Endothelial cell (in vitro differentiated cells): ENCODE measurements around the gene POU2AF1. TPM values are rescaled to one million over a fixed set of nuclear protein-coding genes. Genes with fewer than 3 reads are reported as not detected.
"Not testable (repeated sequence)": the region's sequence is repeated elsewhere in the genome, so short reads cannot be mapped to it uniquely, and the experiment has no call there.

Source experiments
- DNase-seq: peaks from one replicate; pipeline ENCODE4 v3.0.0; 2021; ENCODE audit warnings: low spot score
- H3K27ac Mint-ChIP-seq: one replicate; pipeline ENCODE4 v1.8.0; 2021; ENCODE audit warnings: mixed read lengths, inconsistent platforms; ENCODE audit not compliant: unreplicated experiment
- H3K27me3 Mint-ChIP-seq: one replicate; pipeline ENCODE4 v1.8.0; 2021; ENCODE audit warnings: mild to moderate bottlenecking, moderate library complexity, mixed read lengths, inconsistent platforms; ENCODE audit not compliant: unreplicated experiment
- H3K36me3 Mint-ChIP-seq: one replicate; pipeline ENCODE4 v1.8.0; 2021; ENCODE audit warnings: mild to moderate bottlenecking, low read depth, mixed read lengths, inconsistent platforms; ENCODE audit not compliant: unreplicated experiment
- H3K4me1 Mint-ChIP-seq: one replicate; pipeline ENCODE4 v1.8.0; 2021; ENCODE audit warnings: mild to moderate bottlenecking, mixed read lengths, inconsistent platforms; ENCODE audit not compliant: unreplicated experiment
- H3K4me3 Mint-ChIP-seq: one replicate; pipeline ENCODE4 v1.8.0; 2021; ENCODE audit warnings: mild to moderate bottlenecking, mixed read lengths, inconsistent platforms; ENCODE audit not compliant: unreplicated experiment
- H3K9me3 Mint-ChIP-seq: one replicate; pipeline ENCODE4 v1.8.0; 2021; ENCODE audit warnings: mixed read lengths, inconsistent platforms; ENCODE audit not compliant: unreplicated experiment
- total RNA-seq: library from RNA; stranded (reverse); fragmentation: NEBNext Ultra II Directional; extraction: Animal tissue kit (Norgen Biotek cat#: 25700); gene quantifications from one replicate; pipeline ENCODE4 v1.2.1, GENCODE V29; 2021; ENCODE audit not compliant: unreplicated experiment
- TF ChIP-seq, protein P1 (sequence below): fragments of 200-600 bp; sonication (generic); IDR thresholded peaks from one replicate; pipeline ENCODE4 v1.5.0; 2021; ENCODE audit warnings: antibody characterized with exemption; ENCODE audit not compliant: unreplicated experiment

POU2AF1 gene
- total RNA-seq, 1 donor from 2014 or later: not detected

DNA sequence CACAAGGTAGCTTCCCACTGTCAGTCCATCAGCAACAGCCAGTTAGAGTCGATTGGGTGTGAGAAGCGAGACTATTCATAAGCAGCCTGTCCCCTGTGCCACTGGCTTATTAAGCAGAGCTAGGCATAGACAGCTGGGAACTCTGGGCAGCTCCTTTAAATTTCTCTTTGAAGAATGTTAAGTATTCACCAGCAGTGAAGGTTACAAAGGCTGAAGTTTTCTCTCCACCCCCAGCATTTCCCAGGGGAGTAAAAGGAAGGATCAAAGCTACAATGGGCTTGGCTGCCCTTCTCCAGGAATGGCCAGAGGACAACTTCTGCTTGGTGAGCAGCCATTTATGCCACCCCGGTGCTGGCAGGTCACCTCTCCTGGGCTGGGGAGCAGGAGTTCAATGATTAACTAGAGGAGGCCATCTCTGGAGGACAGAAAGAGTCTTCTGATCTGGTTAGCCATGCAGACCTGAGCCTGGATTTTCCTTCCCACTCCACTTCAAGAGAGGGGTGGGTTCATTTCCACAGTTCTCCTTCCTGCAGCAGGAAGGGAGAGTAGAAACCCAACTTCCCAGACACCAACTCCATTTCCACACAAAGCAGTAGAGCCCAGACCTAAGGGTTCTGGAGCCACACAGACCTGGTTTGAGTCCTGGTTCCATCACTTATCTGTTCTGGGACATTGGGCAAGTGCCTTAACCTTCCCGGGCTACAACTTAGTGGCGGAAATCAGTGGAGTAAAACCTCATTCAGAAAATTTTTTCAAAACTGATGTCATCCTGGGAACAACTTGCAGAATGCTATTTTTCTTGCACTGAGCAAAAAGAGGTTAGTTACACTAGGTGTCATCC, 58.1 kb downstream of the POU2AF1 start:
- H3K4me3 Mint-ChIP-seq: no peak overlapping the region
- no peaks in the 10 kb centered on the region for H3K27me3 Mint-ChIP-seq
- H3K27ac Mint-ChIP-seq: no peak overlapping the region
- TF ChIP-seq, protein P1, sequence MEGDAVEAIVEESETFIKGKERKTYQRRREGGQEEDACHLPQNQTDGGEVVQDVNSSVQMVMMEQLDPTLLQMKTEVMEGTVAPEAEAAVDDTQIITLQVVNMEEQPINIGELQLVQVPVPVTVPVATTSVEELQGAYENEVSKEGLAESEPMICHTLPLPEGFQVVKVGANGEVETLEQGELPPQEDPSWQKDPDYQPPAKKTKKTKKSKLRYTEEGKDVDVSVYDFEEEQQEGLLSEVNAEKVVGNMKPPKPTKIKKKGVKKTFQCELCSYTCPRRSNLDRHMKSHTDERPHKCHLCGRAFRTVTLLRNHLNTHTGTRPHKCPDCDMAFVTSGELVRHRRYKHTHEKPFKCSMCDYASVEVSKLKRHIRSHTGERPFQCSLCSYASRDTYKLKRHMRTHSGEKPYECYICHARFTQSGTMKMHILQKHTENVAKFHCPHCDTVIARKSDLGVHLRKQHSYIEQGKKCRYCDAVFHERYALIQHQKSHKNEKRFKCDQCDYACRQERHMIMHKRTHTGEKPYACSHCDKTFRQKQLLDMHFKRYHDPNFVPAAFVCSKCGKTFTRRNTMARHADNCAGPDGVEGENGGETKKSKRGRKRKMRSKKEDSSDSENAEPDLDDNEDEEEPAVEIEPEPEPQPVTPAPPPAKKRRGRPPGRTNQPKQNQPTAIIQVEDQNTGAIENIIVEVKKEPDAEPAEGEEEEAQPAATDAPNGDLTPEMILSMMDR: no peak
- no peaks in the 10 kb centered on the region for H3K4me1 Mint-ChIP-seq
- no peak for DNase-seq
- no peaks in the 10 kb centered on the region for H3K36me3 Mint-ChIP-seq
- no peaks in the 10 kb centered on the region for H3K9me3 Mint-ChIP-seq

DNA sequence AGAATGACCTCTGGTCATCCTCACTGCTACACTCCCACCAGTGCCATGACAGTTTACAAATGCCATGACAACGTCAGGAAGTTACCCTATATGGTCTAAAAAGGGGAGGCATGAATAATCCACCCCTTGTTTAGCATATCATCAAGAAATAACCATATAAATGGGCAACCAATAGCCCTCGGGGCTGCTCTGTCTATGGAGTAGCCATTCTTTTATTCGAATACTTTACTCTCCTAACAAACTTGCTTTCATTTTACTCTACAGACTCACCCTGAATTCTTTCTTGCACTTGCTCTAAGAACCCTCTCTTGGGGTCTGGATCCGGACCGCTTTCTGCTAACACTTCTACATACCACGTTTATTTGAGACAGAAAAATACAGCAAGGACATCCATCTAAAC, 58.9 kb downstream of the POU2AF1 start:
- H3K9me3 Mint-ChIP-seq, H3K4me1 Mint-ChIP-seq, DNase-seq, H3K27ac Mint-ChIP-seq, H3K36me3 Mint-ChIP-seq, H3K27me3 Mint-ChIP-seq, H3K4me3 Mint-ChIP-seq: not testable (repeated sequence)

DNA sequence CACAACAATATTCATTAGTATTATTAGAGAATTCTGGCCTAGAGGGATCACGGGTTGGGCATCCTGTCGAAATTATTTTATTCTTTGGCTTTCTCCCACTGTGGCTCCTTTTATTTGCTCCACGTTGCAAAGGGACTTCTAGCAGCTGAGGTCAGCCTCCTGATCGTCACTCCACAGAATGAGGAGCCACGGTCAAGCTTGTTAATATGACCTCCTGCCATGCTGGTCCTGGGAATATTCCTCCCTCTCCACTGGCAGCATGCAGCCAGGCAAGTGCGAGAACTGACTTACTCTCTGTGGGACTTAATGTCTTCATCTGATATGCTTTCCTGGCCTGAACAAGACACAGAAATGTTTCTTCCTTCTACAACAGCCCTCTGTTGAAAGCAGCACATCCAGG, 59.8 kb downstream of the POU2AF1 start:
- DNase-seq: no peak
- H3K4me3 Mint-ChIP-seq: no peak overlapping the region
- H3K4me1 Mint-ChIP-seq: no peaks in the 10 kb centered on the region
- no peaks in the 10 kb centered on the region for H3K36me3 Mint-ChIP-seq
- TF ChIP-seq, protein P1: no peak
- no peak overlapping the region for H3K27ac Mint-ChIP-seq
- no peaks in the 10 kb centered on the region for H3K9me3 Mint-ChIP-seq
- no peaks in the 10 kb centered on the region for H3K27me3 Mint-ChIP-seq

GRCh38 chr11:111312076-111312475, 67.0 kb downstream of the POU2AF1 start:
- Mint-ChIP-seq H3K27ac (no peak overlapping the region), H3K4me1 (no peaks in the 10 kb centered on the region), H3K27me3 (no peaks in the 10 kb centered on the region), H3K9me3 (no peaks in the 10 kb centered on the region), H3K36me3 (no peaks in the 10 kb centered on the region), H3K4me3 (no peak overlapping the region)
- TF ChIP-seq, protein P1: no peak
- no peak for DNase-seq

GRCh38 chr11:111310723-111311122, 68.4 kb downstream of the POU2AF1 start:
- Mint-ChIP-seq H3K4me1 (no peaks in the 10 kb centered on the region), H3K27me3 (no peaks in the 10 kb centered on the region), H3K9me3 (no peaks in the 10 kb centered on the region), H3K36me3 (no peaks in the 10 kb centered on the region), H3K4me3 (no peak overlapping the region), H3K27ac (no peak overlapping the region)
- DNase-seq: no peak
- TF ChIP-seq, protein P1: no peak
